Glomerular endothelial cell (primary cell): Measurements from ENCODE around the gene PPP1R7. TPM values are rescaled to one million over a fixed set of nuclear protein-coding genes. Genes with fewer than 3 reads are reported as not detected.

Experiments used
- DNase-seq: peaks from one replicate; pipeline ENCODE4 v3.0.0-alpha.2; 2011; ENCODE audit warnings: low read depth, low spot score; ENCODE audit errors: extremely low read depth
- total RNA-seq: library from RNA; depleted of rRNA; stranded (reverse); fragments of >200 nt; gene quantifications from 2 replicates; pipeline ENCODE4 v1.2.3, GENCODE V29; 2015

PPP1R7 gene
- total RNA-seq, 1 donor from 2014 or later = 62.9 TPM

DNA sequence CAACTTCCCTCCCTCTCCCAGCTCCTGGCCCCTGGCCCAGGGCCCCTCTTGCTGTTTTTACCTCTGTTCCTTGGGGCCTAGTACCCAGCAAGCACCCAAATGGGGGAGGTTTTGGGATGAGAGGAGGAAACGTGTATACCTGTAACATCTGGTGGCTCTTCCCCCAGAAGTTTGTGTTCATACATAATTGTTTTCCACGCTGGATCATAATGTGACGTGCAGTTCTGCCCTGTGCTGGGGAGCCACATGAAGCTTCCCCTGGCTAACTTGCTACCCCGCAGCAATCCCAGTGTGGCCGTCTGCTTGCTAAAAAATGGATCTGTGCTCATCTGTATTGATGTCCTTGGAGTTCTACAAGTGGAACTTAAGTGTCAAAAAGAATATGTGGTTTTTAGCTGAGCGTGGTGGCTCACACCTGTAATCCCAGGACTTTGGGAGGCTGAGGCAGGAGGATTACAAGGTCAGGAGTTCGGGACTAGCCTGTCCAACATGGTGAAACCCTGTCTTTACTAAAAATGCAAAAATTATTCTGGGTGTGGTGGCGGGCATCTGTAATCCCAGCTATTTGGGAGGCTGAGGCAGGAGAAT, 74.7 kb downstream of the PPP1R7 start:
- no peak for DNase-seq

- DNase-seq = no peak
These were observed 75.3 kb downstream of the PPP1R7 start for GRCh38 chr2:241225545-241225944.

- no peak for DNase-seq
These were observed 75.7 kb downstream of the PPP1R7 start for GRCh38 chr2:241225983-241226382.

DNA sequence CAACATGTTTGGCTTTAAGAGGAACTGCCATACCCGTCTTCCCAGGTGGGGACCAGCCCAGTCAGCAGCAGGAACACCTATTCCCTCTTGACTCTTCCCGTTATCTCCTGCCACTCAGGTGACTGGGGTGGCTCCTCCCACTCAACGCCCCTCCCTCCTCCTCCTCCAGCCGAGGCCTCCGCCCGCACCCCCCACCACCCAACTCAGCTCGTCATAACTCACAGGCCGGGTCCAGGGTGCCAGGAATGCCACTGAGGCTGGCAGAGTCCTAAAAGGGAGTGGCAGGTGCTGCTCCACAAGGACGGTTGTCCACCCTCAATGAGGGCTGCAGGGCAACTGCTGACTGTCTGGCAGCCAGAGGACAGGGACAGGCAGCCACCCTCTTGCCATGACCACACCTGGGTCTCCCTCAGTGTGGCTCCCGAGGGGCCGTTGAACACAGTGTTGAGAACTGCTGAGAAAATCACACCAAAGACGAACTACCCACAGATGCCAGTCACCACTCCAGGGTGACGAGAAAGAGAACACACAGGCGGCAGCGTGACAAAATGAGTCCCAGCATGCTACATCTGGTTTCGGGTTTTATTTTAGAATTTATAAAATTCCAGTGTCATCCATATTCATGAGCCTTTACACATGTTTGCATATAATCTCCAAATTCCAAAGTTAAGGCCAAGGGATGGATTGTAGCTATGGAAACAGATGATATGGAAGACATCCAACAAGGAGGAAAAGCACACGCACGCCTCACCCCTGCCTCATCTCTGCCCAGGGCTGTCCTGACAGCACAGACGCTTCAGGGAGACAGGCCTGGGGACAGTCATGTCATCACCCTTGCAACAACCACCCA, 76.7 kb downstream of the PPP1R7 start:
- DNase-seq = no peak

DNA sequence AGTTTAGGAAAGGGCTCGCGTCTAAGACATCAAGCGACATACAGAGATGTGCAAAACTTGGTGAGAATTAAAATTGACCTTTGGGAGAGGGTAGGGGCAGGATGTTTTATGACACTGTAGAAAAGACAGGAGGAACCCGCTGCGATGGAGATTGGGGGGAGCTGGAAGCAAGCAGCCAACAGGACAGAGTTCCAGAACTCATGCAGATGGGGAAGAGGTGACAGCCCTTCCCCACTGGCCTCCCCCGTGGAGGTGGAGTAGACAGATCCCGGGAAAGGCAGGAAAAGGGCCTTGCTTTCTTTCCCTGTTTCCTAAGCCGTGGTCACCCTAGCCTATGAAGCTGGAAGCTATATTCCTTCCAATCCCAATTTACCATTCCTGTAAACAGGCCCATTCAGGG, 77.3 kb downstream of the PPP1R7 start:
- no peak for DNase-seq

GRCh38 chr2:241228081-241228859, 78.0 kb downstream of the PPP1R7 start:
- DNase-seq = no peak

DNA sequence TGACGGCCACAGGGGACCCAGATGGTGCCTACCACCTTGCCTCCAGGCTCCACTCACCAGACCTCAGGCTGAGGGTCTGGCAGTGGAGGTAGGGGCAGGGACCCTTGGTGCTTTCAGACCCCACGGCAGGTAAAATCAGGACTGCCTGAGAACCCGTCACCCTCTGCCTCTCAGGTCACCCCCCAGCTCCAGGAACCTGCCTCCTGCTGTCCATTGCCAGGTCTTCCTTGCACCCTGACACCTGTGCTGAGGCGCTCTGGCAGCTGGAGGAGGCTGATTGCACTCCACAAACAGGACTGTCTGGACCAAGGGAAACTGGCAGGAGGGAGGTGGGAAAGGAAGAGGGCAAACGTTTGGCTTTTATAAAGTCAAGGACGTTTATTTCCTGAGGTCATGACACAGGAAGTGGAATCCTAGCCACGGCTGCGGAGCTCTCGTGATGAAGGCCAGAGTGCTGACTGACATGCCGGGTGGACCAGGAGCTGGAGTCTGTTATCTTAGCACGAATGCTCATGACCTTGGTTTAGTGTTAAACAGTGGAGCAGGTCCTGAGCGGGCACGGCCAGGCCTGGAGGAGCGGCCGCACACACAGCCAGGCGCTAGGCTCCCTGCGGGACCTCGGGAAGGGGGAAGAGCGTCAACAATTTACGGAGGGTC, 78.7 kb downstream of the PPP1R7 start:
- DNase-seq = no peak

- DNase-seq = no peak
These were observed 79.5 kb downstream of the PPP1R7 start for GRCh38 chr2:241229563-241230401.

- DNase-seq = no peak
These were observed 80.2 kb downstream of the PPP1R7 start for GRCh38 chr2:241230435-241230834.

GRCh38 chr2:241232736-241233575, 82.7 kb downstream of the PPP1R7 start:
- no peak for DNase-seq

Other genes starting within 250 kb of the PPP1R7 start
- not detected in 2 replicates for gene CROCC2, start 244.1 kb upstream of the PPP1R7 start, total RNA-seq
- gene SNED1, start 151.8 kb upstream of the PPP1R7 start, total RNA-seq = 27.7 and 41.3 TPM in 2 replicates
- 26.1 and 28.2 TPM in 2 replicates for gene MTERF4, start 48.2 kb upstream of the PPP1R7 start, total RNA-seq
- 3.3 and 8.1 TPM in 2 replicates for gene PASK, start 995 bp upstream of the PPP1R7 start, total RNA-seq
- 0.68 and 1.4 TPM in 2 replicates for gene ANO7, start 38.2 kb downstream of the PPP1R7 start, total RNA-seq
- gene HDLBP, start 165.2 kb downstream of the PPP1R7 start, total RNA-seq = 627 and 640 TPM in 2 replicates
- 433 and 458 TPM in 2 replicates for gene SEPTIN2, start 165.5 kb downstream of the PPP1R7 start, total RNA-seq
- 27.0 and 28.5 TPM in 2 replicates for gene FARP2, start 205.8 kb downstream of the PPP1R7 start, total RNA-seq